Measurements from ENCODE around the gene VPS13D.

DNA sequence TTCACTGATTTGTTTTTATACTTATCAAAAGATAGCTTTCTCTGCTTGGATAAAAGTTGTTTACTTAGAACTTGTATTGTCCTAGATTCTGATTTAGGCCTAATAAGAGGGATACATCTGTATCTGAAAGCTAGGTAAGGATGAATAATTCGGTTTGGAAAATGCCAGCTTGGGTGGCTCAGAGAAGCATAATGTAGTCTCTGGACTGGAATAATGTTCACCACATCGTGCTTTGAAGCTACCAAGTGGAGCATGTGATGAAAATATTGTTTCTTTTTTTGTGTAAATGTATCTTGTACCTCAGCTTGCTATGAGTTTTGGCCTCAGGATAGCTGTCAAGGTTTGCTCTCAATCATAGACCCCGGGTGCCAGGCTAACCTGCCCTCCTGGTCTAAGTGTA, 49.2 kb downstream of the VPS13D start:
- TF ChIP-seq POLR2A (IDR thresholded peaks at IDR 0.05): no peak
- TF ChIP-seq, protein P1, sequence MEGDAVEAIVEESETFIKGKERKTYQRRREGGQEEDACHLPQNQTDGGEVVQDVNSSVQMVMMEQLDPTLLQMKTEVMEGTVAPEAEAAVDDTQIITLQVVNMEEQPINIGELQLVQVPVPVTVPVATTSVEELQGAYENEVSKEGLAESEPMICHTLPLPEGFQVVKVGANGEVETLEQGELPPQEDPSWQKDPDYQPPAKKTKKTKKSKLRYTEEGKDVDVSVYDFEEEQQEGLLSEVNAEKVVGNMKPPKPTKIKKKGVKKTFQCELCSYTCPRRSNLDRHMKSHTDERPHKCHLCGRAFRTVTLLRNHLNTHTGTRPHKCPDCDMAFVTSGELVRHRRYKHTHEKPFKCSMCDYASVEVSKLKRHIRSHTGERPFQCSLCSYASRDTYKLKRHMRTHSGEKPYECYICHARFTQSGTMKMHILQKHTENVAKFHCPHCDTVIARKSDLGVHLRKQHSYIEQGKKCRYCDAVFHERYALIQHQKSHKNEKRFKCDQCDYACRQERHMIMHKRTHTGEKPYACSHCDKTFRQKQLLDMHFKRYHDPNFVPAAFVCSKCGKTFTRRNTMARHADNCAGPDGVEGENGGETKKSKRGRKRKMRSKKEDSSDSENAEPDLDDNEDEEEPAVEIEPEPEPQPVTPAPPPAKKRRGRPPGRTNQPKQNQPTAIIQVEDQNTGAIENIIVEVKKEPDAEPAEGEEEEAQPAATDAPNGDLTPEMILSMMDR (IDR thresholded peaks at IDR 0.05): no peak

All from thyroid gland (tissue), 4 donors.